ENCODE data around the gene ZNF775. TPM values are rescaled to one million over a fixed set of nuclear protein-coding genes. Genes with fewer than 3 reads are reported as not detected.

The ZNF775 gene
- total and polyA plus RNA-seq, 2 of the 13 experiments (the other 11 are each of a cell fraction or from before 2014, with no cell fraction given) = 3.1 to 3.2 TPM

DNA sequence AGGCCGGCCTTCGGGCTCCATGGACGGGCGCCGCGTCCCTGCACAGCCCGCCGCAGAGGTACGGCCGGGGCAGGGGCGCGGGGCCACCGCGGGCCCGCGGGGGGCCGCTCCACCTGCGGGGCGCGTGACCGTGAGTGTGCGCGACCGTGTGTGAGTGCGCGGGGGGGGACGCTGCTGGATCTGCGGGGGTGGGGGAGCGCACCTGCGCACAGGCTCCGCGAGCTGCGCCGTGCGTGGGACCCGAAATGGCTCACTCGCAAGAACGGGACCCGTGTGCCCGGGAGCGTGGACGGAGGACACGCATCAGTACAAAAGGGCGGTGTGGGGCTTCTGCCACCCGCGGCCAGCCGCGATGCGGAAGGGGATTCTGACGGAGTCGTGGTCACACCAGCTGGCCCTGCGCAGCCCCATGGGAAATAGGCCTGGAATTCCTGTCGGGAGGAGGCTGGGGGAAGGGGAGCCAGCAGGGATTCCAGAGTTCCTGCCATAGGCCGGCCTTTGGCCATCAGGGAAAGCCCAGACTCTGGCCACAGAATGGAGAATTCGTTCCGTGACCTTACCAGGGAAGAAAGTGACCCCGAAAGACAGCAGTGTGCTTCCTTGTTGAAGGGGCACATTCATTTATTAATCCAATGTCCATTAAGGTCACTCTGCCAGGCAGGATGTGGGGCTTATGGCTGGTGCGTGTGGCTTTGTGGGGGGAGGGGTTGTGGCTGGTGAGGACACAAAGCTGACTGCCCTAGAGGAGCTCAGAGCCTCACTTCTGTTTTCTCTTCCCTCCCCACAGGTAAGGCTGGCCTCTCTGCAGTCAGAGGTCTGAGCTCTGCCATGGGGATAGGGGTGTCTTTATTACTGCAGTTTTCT lies 10.0 kb upstream of the ZNF775 start (continued):
- TF ChIP-seq ZNF589 (CRISPR knock-in tag; conservative IDR thresholded peaks at IDR 0.05) (no peak), MTA1 (CRISPR knock-in tag; IDR thresholded peaks at IDR 0.05; ENCODE audit: borderline replicate concordance) (no peak), ZNF17 (CRISPR knock-in tag; IDR thresholded peaks at IDR 0.05) (no peak), HOXA3 (CRISPR knock-in tag; IDR thresholded peaks at IDR 0.05) (no peak; the same call in 1 of the 2 replicates), ZFP36 (IDR thresholded peaks at IDR 0.05; ENCODE audit: borderline replicate concordance, low read depth, low read length, partially characterized antibody) (no peak), TBL1XR1 (IDR thresholded peaks at IDR 0.05; ENCODE audit: borderline replicate concordance, low read length, partially characterized antibody) (no peak), ZNF567 (CRISPR knock-in tag; IDR thresholded peaks at IDR 0.05; ENCODE audit: borderline replicate concordance) (no peak), HNF4A (CRISPR knock-in tag; IDR thresholded peaks at IDR 0.05) (peak; percentile 18; the same call in 1 of the 2 replicates), ZNF839 (CRISPR knock-in tag; IDR thresholded peaks at IDR 0.05; ENCODE audit: borderline replicate concordance) (no peak), TMF1 (CRISPR knock-in tag; IDR thresholded peaks at IDR 0.05; ENCODE audit: low read depth) (no peak), MAFG (CRISPR knock-in tag; IDR thresholded peaks at IDR 0.05) (0 out of 2 replicates have a peak, but pooled peaks have one; percentile 8)
- TF ChIP-seq, protein P1, sequence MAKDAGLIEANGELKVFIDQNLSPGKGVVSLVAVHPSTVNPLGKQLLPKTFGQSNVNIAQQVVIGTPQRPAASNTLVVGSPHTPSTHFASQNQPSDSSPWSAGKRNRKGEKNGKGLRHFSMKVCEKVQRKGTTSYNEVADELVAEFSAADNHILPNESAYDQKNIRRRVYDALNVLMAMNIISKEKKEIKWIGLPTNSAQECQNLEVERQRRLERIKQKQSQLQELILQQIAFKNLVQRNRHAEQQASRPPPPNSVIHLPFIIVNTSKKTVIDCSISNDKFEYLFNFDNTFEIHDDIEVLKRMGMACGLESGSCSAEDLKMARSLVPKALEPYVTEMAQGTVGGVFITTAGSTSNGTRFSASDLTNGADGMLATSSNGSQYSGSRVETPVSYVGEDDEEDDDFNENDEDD (CRISPR knock-in tag; IDR thresholded peaks at IDR 0.05; ENCODE audit: borderline replicate concordance) = no peak
- TF ChIP-seq, protein P2, sequence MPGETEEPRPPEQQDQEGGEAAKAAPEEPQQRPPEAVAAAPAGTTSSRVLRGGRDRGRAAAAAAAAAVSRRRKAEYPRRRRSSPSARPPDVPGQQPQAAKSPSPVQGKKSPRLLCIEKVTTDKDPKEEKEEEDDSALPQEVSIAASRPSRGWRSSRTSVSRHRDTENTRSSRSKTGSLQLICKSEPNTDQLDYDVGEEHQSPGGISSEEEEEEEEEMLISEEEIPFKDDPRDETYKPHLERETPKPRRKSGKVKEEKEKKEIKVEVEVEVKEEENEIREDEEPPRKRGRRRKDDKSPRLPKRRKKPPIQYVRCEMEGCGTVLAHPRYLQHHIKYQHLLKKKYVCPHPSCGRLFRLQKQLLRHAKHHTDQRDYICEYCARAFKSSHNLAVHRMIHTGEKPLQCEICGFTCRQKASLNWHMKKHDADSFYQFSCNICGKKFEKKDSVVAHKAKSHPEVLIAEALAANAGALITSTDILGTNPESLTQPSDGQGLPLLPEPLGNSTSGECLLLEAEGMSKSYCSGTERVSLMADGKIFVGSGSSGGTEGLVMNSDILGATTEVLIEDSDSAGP (CRISPR knock-in tag; IDR thresholded peaks at IDR 0.05; ENCODE audit: borderline replicate concordance) = peak; percentile 23
- TF ChIP-seq, protein P3, sequence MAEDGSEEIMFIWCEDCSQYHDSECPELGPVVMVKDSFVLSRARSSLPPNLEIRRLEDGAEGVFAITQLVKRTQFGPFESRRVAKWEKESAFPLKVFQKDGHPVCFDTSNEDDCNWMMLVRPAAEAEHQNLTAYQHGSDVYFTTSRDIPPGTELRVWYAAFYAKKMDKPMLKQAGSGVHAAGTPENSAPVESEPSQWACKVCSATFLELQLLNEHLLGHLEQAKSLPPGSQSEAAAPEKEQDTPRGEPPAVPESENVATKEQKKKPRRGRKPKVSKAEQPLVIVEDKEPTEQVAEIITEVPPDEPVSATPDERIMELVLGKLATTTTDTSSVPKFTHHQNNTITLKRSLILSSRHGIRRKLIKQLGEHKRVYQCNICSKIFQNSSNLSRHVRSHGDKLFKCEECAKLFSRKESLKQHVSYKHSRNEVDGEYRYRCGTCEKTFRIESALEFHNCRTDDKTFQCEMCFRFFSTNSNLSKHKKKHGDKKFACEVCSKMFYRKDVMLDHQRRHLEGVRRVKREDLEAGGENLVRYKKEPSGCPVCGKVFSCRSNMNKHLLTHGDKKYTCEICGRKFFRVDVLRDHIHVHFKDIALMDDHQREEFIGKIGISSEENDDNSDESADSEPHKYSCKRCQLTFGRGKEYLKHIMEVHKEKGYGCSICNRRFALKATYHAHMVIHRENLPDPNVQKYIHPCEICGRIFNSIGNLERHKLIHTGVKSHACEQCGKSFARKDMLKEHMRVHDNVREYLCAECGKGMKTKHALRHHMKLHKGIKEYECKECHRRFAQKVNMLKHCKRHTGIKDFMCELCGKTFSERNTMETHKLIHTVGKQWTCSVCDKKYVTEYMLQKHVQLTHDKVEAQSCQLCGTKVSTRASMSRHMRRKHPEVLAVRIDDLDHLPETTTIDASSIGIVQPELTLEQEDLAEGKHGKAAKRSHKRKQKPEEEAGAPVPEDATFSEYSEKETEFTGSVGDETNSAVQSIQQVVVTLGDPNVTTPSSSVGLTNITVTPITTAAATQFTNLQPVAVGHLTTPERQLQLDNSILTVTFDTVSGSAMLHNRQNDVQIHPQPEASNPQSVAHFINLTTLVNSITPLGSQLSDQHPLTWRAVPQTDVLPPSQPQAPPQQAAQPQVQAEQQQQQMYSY (CRISPR knock-in tag; IDR thresholded peaks at IDR 0.05) = 0 out of 2 replicates have a peak, but pooled peaks have one; percentile 9
- TF ChIP-seq, protein P4, sequence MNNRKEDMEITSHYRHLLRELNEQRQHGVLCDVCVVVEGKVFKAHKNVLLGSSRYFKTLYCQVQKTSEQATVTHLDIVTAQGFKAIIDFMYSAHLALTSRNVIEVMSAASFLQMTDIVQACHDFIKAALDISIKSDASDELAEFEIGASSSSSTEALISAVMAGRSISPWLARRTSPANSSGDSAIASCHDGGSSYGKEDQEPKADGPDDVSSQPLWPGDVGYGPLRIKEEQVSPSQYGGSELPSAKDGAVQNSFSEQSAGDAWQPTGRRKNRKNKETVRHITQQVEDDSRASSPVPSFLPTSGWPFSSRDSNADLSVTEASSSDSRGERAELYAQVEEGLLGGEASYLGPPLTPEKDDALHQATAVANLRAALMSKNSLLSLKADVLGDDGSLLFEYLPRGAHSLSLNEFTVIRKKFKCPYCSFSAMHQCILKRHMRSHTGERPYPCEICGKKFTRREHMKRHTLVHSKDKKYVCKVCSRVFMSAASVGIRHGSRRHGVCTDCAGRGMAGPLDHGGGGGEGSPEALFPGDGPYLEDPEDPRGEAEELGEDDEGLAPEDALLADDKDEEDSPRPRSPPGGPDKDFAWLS (CRISPR knock-in tag; IDR thresholded peaks at IDR 0.05; ENCODE audit: borderline replicate concordance) = no peak
- TF ChIP-seq, protein P5, sequence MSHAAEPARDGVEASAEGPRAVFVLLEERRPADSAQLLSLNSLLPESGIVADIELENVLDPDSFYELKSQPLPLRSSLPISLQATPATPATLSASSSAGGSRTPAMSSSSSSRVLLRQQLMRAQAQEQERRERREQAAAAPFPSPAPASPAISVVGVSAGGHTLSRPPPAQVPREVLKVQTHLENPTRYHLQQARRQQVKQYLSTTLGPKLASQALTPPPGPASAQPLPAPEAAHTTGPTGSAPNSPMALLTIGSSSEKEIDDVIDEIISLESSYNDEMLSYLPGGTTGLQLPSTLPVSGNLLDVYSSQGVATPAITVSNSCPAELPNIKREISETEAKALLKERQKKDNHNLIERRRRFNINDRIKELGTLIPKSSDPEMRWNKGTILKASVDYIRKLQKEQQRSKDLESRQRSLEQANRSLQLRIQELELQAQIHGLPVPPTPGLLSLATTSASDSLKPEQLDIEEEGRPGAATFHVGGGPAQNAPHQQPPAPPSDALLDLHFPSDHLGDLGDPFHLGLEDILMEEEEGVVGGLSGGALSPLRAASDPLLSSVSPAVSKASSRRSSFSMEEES (CRISPR knock-in tag; IDR thresholded peaks at IDR 0.05) = peak; percentile 9
